NCI-H2107 treated with DMSO at 0.1 percent for 48 hours (cell line): ENCODE data around the gene MYL4.
"Not testable (repeated sequence)": the region's sequence is repeated elsewhere in the genome, so short reads cannot be mapped to it uniquely, and the experiment has no call there.

Source experiments
- DNase-seq: peaks from one replicate; lab custom pipeline; 2025; ENCODE audit not compliant: unreplicated experiment; lab: John Stamatoyannopoulos, UW

The MYL4 gene

DNA sequence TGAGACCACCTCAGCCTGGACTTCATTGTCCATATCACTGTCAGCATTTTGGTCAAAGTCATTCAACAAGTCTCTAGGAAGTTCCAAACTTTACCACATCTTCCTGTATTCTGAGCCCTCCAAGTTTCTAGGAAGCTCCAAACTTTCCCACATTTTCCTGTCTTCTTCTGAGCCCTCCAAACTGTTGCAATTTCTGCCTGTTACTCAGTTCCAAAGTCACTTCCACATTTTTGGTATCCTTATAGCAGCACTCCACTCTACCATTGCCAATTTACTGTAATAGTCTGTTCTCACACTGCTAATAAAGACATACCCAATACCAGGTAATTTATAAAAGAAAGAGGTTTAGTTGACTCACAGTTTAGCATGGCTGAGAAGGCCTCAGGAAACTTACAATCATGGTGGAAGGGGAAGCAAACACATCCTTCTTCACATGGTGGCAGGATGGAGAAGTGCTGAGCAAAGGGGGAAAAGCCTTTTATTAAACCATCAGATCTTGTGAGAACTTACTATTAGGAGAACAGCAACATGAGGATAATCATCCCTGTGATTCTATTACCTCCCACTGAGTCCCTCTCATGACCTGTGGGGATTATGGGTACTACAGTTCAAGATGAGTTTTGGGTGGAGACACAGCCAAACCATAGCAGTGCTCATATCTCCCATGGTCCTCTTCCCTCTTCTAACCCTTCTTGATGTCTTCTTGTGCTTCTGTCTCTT lies 60.6 kb downstream of the MYL4 start:
- not testable (repeated sequence) for DNase-seq

GRCh38 chr17:47270946-47271705 lies 62.0 kb downstream of the MYL4 start:
- no peak for DNase-seq

- no peak for DNase-seq
Measured at GRCh38 chr17:47272491-47272890, 63.3 kb downstream of the MYL4 start.

- DNase-seq, result no peak
Measured at GRCh38 chr17:47273245-47273644, 64.1 kb downstream of the MYL4 start.
